Inflammatory macrophage treated with lipopolysaccharide for 4 hours (primary cell): Measurements from ENCODE around the gene CYP8B1.

Experiments used
- DNase-seq: peaks from one replicate; pipeline ENCODE4 v3.0.0-alpha.2; 2020

Gene CYP8B1

DNA sequence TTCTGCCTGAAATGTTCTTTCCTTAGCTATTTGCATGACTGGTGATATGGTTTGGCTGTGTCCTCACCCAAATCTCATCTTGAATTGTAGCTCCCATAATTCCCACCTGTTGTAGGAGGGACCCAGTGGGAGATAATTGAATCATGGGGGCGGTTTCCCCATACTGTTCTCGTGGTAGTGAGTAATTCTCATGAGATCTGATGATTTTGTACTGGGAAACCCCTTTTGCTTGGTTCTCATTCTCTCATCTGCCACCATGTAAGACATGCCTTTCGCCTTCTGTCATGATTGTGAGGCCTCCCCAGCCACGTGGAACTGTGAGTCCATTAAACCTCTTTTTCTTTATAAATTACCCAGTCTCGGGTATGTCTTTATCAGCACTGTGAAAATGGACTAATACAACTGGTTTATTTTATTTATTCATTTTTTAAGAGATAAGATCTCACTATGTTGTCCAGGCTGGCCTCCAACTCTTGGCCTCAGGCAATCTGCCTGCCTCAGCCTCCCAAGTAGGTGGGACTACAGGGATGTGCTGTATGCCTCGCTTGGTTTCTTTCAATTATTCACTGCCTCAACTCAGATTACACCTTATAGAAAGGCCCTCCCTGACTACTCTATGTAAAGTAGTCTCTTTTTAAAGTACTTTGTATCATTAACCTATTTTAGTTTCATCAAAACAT, 7.7 kb upstream of the CYP8B1 start:
- peak; percentile 52 for DNase-seq

DNA sequence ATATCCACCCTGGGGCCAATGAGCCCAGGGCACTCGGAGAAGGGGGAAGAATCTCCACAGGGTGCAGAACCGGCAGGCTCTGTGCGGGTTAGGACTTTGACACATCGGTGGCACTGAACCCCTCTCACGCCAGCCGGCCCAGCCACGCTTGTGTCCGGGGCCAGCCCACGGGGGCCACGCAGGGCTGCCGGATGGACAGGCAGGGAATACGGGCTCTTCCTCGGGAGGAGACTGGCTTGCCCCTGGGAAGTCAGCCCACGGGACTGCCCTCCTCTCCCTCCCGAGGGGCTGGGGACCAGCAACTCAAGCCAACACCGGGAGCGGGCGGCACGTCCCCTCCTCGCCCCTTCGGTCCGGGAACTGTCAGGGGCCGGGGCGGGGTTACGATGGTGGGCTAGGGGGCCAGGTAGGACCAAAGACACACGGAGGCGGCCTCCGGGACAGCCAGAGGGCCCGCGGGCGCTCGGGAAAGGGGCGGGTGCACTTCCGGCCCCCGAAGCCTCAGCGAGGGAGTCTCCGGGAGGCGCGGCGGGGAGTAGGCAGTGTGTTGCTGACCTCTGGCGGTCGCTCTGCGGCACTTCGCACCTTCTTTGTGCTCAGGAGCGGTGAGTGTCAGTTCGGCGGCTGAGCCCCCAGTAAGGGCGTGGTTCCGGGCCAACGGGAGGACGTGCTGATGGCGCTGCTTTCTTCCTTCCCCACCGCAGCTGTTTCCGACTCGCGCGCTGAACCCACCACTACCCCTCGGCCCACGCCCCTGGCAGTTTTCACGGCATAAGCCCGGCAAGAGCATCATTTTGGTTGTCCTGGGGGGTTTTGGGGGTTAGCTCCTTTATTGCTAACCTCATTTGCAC, 5.1 kb upstream of the CYP8B1 start:
- peak; percentile 79 for DNase-seq

DNA sequence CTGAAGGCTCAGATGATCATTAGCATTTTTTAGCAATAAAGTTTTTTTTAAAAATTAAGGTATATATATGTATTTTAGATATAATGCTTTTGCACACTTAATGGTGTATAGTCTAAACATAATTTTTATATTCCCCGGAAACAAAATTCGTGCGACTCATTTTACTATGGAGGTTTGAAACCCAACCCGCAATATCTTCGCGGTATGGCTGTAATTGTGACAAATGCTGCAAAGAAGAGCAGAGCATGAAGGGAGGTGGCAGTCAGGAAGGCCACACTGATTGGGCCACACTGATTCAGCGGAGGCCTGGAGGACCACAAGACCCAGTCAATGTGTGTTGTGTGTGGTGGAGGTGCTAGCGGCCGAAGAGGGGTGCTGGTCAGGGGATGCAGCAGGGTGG, 4.5 kb upstream of the CYP8B1 start:
- DNase-seq = no peak

DNA sequence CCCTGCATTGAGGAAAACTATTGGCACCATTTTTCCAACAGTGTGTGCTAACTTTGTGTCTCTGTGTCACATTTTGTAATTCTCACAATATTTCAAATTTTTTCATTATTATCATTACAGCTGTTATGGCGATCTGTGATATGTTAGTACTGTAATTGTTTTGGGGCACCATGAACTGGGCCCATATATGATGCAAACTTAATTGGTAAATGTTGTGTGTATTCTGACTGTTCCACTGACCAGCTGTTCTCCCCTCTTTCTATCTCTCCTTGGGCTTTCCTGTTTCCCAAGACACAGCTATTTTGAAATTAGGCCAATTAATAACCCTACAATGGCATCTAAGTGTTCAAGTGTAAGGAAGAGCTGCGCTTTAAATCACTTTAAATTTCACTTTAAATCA, 2.2 kb upstream of the CYP8B1 start:
- no peak for DNase-seq

DNA sequence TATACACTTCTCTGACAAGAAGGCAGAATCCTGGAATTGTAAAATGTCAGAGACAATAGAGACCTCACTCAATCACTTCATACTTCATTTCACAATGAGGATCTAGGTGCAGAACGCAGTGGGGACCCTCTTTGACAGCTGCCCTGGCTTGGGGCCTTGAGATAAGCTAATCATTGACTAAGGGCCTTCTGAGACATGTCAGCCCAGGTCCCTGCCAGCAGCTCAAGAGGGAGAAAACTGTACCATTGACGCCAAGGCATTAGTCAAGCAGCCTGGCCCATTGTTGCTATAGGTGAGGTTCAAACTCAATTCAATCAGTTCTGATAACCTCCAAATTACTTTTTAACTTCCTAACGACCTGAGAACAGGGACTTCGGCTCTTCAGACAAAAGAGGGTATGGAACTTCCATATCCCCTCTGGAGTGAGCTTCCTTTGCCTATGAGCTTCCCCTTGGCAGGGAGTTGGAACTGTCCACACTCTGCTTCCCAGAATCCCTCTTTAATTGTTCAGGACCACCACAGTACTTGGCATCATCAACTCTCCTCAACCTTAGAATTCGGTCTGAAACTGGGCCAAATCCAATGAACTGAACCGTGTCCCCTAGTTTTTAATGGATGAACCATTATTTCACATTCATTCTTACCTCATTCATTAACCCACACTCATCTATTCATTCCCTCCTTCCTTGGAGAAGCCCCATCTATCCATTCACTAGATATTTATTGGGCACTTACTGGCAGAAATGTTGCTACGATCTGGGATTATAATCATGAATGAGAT, 1.5 kb upstream of the CYP8B1 start:
- no peak for DNase-seq

DNA sequence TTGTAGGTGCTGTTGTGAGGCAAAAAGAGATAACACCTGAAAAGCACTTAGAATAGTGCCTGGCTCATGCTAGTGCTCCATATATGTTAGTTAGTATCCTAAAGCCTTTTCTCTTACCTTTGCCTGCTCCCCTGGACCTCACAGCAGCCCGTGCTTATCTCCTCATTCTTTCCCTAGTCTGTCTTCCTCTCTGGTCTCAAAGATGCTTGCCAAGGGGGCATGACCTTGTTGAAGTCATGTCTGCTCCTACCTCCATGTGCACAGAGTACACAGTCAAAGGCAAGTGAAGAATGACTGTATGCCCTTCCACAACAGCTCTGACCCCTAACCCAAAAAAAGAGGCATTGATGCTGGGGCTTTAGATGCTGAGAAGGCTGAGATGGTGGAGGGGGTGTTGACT, 722 bp upstream of the CYP8B1 start:
- DNase-seq = no peak

DNA sequence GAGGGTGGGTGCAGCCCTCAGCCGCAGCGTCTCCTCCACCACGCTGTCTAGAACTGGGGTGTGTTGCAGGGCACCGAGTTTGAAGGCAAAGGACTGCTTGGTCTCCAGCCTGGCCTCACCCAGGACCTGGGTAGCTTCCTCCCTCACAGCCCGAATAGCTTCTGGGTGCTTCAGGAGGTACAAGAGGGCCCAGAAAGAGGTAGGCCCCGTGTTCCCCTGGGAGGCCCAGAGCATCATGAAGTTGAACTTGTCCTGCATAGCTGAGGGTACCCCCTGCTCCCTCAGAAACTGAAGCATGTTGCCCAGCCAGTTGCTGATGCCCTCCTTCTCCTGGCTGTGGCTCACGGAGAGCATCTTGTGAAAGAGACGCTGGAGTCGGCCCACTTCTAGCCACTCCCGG, 930 bp downstream of the CYP8B1 start:
- no peak for DNase-seq

DNA sequence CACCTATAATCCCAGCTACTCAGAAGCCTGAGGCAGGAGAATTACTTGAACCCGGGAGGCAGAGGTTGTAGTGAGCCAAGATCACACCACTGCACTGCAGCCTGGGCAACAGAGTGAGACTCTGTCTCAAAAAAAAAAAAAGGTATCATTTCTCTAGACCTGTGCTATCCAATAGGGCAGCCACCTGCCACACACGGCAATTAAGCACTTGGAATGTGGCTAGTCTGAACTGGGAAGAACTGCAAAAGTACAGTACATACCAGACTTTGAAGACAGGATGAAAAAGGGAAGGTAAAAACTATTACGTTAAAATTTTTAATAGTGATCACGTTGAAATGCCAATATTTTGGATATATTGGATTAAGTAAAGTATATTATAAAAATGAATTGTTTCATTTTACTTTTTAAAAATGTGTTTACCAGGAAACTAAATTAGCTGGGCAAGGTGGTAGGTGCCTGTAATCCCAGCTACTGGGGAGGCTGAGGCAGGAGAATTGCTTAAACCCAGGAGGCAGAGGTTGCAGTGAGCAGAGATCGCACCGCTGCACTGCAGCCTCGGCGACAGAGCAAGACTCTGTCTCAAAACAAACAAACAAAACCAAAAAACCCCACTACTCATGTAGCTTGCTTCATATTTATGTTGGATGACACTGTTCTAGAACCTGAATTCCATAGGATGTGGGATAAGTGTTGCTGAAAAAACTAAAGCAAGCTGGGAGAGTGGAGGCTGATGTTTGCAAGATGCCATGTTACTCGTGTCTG, 2.3 kb downstream of the CYP8B1 start:
- DNase-seq = no peak

DNA sequence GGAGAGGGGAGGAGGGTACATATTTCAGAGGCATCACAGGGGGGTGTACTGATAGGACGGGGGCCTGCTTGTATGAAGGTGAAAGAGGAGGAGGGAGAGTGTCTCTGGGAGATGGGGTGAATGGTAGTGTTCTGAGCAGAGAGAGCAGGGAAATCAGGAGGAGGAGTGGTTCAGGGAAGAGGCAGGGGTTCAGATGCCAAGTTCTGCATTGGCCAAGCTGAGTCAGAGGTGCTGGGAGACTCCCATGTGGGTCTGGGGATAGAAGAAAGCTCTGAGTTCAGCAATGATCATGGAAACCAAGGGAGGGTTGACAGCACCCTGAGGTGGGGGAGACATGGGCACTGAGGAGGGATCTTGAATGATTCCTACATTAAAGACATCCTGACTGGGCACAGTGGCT, 3.0 kb downstream of the CYP8B1 start:
- DNase-seq = no peak

DNA sequence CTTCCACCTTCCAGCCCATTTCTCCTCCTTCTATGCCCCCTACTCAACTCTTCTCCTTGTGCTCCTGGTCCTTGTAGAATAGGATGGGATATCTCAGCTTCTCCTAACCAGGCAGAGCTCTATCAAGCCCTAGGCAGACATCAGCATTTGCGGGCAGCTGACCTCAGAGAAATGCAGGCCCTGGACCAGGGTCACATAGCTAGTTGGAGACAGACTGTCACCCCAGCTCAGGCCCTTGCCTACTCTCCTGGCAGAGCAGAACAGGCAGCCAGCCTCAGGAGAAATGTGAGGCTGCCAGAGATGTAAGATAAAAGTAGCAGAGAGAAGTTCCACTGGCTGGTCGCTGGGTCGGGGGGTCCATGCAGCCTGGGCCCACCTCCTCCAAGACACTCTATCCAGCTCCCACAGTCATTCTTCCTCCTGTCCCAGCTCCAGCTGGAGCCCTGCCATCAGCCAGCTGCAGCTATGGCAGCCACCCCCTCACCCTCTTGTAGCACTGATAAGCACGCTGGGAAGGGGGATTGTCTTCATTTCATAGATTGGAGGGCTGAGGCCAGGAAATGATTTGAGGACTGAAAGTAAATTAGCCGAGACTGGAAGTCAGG, 4.0 kb downstream of the CYP8B1 start:
- DNase-seq = no peak

DNA sequence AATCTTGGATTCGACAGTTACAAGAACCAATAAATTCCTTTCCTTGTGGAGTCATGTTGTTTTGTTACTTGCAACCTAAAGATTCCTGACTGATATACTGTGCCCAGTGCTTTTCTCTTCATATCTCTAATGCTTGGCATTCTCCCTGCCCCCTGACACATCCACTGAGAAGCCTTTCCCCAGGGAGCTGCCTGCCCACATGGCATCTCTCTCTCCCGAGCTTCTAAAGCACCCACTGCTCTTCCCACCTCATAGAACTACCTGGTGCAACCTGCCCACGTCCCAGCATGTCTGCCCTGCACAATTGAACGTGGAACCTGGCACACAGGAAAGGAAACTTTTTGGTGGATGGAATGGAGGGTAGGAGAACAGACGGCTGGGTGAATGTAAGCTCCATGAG, 6.8 kb downstream of the CYP8B1 start:
- DNase-seq = no peak

DNA sequence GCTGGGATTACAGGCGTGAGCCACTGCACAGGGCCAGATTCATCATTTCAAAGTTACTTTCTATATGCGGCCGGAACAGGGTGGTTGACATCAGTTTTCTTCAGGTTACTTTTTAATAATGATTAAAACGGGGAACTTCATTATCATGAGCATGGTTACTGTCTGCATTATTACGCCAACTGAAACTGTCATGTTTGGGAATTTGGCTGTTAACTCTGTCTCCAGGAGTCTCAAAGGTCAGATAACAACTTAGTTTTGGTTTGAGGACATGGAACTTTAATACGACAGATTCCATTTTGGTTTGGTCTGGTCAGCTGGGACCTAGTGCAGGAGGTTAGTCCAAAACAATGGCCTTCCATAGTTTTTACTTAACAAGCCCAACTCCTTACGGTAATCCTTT, 8.5 kb downstream of the CYP8B1 start:
- DNase-seq = no peak

DNA sequence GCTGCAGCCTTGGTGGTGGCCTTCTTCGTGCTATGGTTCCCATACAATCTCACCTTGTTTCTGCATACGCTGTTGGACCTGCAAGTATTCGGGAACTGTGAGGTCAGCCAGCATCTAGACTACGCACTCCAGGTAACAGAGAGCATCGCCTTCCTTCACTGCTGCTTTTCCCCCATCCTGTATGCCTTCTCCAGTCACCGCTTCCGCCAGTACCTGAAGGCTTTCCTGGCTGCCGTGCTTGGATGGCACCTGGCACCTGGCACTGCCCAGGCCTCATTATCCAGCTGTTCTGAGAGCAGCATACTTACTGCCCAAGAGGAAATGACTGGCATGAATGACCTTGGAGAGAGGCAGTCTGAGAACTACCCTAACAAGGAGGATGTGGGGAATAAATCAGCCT, 10.4 kb downstream of the CYP8B1 start:
- no peak for DNase-seq

DNA sequence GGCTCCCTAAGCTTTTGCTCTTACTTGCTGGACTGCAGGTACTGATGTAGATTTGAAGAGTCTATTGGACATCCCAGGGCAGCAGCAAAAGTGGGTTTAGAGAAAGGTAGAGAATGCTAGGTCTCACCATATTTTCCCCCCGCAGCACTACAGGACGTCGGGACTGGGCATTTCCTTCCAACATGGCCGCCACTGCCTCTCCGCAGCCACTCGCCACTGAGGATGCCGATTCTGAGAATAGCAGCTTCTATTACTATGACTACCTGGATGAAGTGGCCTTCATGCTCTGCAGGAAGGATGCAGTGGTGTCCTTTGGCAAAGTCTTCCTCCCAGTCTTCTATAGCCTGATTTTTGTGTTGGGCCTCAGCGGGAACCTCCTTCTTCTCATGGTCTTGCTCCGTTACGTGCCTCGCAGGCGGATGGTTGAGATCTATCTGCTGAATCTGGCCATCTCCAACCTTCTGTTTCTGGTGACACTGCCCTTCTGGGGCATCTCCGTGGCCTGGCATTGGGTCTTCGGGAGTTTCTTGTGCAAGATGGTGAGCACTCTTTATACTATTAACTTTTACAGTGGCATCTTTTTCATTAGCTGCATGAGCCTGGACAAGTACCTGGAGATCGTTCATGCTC, 11.2 kb downstream of the CYP8B1 start:
- DNase-seq = no peak

DNA sequence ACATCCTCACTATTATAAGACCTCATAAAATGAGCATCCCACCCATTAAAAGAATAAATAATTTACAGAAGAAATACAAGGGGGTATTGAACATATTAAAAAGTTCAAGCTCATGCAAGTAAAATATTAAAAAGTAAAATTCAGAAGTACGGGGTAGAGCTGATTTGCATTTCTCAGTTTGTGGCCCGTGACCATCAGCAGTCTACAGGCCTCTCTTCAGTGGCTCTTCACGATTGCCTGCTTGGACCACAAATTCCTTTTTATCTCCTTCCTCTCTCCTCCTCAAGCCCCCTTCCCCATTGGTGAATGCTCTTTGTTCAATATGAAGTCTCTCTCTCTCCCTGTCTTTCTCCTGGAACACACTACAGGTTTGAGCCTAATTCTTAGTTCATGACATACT, 19.1 kb downstream of the CYP8B1 start:
- DNase-seq = no peak

DNA sequence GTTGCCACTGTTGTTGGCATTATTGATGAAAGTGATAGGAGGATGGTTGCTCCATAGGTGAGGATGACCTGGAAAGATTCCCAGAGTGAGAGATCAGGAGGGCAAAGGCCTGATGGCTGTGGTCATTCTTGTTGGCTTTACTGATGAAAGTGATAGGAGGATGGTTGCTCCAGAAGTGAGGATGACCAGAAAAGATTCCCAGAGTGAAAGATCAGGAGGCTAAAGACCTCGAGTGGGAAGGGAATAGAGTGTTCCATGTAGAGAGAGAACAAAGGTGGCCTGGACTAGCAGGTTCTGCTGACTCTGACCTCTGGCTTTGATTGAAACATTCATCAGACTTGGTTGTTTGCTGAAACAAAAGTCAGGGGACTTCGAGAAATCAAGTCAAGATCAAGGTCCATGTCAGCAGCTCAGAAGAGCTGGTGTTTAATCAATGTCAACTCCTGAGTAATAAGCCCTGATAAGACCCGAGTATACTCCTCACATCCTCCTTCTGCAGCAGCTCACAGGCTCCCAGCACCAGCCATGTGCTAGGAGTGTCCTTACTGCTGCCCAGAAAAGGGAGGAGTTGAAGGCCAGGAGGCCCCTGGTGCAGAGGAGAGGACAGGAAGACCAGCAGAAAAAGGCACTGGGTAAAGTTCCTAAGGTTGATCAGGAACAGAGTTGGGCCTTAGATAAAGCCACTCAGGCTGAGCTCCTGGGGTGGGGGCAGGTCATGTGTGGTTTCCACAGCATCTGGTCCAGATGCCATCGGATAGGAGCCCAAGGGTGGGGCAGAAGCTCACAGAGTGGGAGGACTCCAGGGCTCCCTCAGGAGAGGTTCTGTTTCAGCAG, 19.9 kb downstream of the CYP8B1 start:
- DNase-seq = no peak

DNA sequence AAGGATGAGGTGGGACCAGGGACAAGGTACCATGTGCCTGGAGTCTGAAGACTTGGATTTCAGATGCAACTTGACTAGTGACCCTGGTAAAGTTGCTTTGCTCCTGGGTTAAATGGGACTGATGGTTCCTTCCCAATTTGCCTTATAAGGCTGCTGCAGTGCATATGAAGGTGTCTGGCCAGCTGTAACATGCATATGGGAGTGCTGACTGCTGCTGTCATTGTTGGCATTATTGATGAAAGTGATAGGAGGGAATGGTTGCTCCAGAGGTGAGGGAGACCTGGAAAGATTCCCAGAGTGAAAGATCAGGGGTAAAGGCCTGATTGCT, 20.5 kb downstream of the CYP8B1 start:
- DNase-seq = no peak

DNA sequence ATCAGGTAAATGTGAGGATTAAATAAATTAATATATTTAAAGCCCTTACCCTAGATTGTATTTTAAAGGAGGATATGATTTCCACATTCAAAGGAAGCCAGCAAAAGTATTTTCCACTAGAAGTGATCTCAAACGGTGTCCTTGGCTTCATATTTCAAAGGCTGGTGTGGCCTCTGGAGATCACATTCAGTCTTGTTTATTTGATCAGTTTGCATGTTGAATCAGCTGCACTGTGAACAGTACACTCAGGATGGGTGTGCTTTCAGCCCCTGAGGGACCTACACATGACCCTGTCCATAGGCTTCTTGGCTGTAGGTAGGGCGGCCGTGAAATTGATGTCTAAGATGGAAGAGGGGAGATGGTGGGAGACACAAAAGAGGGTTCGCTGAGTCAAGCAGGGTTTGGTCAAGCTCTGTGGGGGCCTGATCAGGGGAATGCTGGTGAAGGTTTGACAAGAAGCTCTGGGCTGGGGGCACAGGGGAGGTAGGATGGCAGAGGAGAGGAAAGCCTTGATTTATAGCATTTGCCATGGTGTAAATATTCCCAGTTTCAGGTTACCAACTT, 21.9 kb downstream of the CYP8B1 start:
- DNase-seq = no peak

DNA sequence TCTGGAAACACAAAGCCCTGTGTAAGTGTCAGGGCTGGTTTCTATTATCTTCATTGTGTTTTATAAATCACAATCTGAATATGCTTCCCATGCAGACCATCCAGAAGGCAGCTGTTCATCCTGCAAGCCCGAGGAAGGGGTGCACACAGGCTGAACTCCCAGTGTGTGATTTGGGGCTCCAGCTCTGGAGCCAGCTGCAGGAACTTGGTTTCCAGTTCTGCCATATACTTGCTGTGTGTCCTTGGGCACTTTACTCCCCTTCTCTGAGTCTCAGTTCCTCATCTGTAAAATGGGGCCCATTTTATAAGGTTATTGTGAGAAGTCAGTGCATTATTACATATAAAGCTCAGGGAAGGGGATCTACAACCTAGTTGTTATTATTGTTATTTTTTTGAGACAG, 22.6 kb downstream of the CYP8B1 start:
- DNase-seq = no peak

DNA sequence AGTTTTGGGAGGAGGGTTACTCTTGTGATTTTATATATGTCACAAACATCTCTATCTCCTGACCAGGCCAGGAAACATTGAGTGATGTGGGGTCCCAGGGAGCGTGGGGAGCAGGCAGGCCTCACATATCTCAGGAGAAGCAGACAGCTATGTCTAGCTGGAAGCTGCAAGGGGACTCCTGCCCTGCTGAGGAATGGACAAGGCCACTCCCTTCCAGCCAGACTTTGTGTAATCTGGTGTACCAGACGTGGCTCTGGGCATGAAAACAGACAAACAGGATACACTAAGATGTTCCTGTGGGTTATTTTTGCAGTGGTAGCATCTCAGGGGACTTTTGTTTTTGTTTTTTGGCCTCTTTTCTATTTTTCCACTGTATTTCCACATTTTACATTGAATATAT, 23.2 kb downstream of the CYP8B1 start:
- no peak for DNase-seq

DNA sequence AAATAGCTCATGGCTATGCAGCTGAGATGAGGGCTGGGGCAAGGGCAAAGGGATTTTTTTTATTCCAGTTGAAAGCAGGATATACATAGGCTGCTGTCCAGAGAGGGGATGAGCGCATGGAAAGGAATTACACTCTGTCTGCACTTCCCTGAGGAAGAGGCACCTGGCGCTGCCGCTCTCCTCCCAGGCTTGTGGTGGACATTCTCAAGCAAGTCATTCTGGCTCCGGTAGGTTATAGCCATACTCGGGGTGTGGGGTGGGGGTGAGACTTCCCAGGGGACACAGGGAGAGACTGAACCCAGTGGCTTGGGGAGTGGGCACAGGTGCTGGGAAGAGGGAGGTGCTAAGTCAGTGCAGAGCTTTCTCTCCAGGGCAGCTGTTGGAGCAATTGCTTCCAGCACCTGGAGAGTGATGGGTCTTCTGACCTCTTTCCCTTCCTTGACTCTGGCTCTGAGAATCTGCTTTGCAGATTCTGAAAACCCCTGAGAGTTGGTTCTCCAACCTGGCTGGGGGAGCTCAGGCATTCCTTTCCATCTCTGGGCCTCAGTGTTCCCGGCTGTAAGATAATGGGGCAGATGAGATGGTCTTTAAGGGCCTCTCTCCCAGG, 24.3 kb downstream of the CYP8B1 start:
- no peak for DNase-seq
